Stimulated activated CD8-positive, alpha-beta memory T cell treated with anti-CD3 and anti-CD28 coated beads, Interleukin-7, amount 100 ng/mL, for 4 hours (primary cell): ENCODE results near the gene RAB39B.
"Not testable (repeated sequence)": the region's sequence is repeated elsewhere in the genome, so short reads cannot be mapped to it uniquely, and the experiment has no call there.

Experiments
- DNase-seq, 2 donors: peaks; one replicate each; pipeline ENCODE4 v3.0.0-alpha.2; 2020; ENCODE audit warnings: low read depth in 2 of 2

RAB39B gene

GRCh38 chrX:155263854-155264628 lies at the start of gene RAB39B:
RAB39B (minus strand) TSS chrX:155264491; CDS start chrX:155264288, 203 bp downstream.
- DNase-seq: peak; percentile 50 to 65

- no peak for DNase-seq
Measured at GRCh38 chrX:155313766-155314165, 49.5 kb upstream of the RAB39B start.

DNA sequence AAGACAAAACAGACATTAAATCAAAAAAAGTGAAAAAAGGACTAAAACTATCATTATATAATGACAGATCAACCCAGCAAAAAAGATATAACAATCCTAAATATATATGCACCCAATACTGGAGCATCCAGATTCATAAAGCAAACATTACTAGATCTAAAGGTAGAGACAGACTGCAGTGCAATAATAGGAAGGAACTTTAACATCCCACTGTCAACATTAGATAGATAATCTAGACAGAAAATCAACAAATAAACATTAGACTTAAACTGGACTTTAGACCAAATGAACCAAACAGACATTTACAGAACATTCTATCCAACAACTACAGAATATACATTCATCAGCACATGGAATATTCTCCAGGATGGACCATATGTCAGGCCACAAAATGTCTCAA lies 29.5 kb upstream of the RAB39B start:
- DNase-seq: no peak

- no peak for DNase-seq
Measured at GRCh38 chrX:155279873-155280272, 15.6 kb upstream of the RAB39B start.

- DNase-seq: no peak
Measured at GRCh38 chrX:155270969-155271368, 6.7 kb upstream of the RAB39B start.

DNA sequence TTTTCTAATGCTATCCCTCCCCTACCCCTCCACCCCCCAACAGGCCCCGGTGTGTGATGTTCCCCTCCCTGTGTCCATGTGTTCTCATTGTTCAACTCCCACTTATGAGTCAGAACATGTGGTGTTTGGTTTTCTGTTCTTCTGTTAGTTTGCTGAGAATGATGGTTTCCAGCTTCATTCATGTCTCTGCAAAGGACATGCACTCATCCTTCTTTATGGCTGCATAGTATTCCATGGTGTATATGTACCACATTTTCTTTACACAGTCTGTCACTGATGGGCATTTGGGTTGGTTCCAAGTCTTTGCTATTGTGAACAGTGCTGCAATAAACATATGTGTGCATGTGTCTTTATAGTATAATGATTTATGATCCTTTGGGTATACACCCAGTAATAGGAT lies 3.7 kb upstream of the RAB39B start:
- not testable (repeated sequence) for DNase-seq

DNA sequence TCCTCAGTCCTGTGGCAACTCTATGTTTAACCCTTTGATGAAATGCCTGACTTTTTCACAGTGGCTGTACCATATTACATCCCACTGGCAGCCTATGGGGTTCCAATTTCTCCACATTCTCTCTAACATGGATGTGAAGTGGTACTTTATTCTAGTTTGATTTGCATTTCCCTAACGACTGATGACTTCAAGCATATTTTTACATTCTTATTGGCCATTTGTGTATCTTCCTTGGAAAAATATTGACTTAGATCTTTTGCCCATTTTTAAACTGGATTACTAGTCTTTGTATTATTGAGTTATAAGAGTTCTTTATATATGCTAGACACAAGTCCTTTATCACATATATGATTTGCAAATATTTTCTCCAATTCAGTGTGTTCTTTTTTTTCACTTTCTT lies 2.1 kb upstream of the RAB39B start:
- DNase-seq: no peak

DNA sequence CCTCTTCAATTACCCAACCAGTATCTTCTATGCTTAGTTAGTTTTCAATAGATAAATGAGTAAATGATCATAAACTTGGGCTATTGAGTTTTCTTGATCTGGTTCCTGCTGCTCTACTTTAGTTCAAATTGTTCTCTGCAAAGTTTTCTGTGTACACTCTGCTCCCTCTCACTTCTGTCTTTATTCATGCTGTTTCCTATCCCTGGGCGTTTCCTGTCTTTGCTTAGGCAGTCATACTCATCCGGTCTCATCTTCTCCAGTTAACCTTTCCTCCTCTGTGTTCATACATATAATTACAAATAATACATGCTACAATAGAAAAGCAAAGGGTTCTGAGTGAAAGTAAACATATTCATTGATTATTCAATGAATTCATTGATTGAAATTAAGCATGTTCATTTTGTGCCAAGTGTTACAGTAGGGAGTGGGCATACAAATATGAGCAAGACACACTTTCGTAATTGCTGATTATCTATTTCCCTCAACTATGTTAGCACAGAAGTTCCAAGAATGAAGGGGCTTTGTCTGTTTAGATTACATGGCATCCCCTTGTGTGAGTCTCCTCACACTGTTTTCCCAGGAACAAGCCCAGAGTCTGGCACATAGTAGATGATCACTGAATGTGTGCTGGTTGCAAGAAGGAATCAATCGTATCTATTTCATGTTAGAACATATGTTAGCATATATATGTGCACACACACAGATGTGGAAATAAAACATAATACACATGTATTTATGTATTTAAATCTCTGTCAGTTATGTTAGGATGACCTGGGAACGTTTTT lies 1.1 kb downstream of the RAB39B start:
- DNase-seq: no peak

DNA sequence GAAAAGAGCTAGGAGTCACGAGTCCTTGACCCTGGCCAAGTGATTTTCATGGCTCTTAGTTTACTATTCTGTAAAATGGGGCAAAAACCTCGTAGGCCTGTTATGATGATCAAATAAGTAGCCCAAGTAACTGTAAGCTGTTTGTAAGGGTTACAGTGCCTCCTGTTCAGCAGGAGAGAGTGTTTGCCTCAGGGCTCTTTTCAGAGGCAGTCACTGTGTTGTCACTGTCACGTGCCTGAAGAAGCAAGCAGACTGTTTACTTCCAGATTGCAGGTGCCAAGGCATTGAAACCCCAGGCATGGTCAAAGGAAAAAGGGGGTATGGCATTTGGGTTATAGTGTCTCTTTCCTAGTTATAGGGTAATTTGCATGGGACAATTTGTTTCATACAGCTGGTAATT lies 4.5 kb downstream of the RAB39B start:
- no peak for DNase-seq

DNA sequence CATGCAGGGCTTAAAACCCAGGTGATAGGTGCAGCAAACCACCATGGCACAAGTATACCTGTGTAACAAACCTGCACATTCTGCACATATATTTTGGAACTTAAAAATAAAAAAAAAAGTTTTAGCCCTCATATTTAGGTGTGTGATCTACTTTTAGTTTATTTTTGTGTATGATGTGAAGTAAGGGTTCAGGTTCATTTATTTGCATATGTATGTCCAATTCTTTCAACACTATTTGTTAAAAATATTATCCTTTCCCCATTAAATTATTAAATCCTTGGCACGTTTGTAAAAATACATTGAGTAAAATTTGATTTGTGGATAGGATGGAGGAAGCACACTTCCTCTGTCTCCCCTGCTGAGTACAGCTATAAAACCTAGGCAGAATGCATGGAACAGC lies 12.9 kb downstream of the RAB39B start:
- no peak for DNase-seq

DNA sequence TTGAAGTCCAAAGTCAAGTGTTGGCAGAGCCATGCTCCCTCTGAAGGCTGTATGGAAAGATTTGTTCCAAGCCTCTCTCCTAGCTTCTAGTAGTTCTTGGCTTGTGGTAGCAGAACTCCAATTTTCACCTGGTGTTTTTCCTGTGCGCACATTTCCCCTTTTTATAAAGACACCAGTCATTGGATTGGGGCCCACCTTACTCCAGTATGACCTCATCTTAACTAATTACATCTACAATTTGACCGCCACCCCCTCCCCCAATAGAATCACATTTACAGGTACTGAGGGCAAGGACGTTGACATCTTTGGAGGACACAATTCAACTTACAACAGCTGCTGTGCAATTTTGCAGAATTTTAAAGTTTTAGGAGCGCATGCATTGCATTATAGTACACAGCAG lies 16.8 kb downstream of the RAB39B start:
- no peak for DNase-seq

GRCh38 chrX:155246748-155247147 lies 17.5 kb downstream of the RAB39B start:
- no peak for DNase-seq

DNA sequence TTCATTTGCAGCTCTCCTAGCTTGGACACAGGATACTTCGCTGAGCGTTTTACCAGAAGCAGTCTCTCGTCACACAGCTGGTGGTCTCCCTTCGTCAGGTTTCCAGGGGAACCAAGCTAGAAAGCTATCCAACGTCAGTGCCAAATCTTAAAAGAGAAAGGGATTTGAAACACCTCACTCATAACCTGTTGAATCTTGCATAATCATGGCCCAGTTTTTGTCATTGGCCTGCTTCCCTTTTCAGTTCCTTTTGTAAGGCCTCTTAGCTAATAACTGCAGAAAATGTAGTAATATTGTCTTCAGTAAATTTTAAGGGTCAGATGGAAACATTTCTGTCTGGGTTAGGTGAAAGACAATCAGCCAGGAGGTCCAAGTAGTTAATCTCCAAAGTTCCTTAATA lies 22.0 kb downstream of the RAB39B start:
- no peak for DNase-seq

DNA sequence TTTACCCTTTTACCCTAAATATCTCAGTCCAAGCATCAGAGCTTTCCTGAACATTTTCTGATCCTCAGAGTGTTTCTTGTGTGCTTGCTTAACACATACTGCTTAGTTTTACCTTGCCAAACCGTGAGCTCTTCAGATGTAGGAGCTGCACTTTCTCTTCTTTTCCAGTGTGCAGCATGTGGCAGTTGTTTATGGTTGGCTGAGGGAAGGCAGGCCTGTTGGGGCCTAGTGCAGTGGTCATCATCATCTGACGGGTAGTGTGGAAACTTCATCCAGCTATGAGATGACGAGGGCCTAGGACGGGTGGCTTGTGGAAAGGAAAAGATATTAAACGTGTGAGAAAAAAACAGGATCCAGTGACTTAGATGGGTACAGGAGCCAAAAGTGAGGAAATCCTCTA lies 26.6 kb downstream of the RAB39B start:
- no peak for DNase-seq

DNA sequence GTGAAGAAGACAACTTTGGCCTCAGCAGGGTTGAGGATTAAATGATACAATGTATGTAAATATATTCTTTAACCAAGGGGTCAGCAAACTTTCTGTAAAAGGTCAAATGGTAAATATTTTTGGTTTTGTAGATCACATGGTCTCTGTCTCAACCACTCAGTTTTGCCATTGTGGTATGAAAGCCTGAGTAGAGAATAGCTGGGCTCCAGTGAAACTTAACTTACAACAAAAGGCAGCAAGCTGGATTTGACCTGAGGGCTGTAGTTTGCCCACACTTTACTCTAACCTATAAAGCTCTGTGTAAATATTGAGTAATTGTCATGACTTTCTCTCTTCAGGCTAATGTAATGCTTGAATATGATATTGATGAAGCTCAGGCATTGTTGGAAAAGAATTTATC lies 28.4 kb downstream of the RAB39B start:
- no peak for DNase-seq

DNA sequence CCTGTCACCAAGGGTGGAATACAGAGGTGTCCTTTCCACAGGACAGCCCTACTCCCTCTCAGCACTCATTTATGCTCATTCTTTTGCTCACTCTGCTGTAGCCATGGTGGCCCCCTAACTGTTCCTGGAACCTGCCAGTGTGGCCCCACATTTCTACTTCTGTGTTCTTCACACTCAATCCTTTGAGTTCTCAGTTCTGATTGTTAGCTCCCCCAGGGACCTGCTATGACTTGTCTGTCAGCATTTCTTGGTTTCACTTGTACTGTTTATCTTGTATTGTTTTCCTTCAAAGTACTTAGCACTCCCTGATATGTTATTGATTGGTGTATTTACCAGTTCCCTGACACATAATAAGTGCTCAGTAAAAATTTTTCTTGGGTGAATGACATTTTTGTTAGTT lies 33.1 kb downstream of the RAB39B start:
- no peak for DNase-seq

DNA sequence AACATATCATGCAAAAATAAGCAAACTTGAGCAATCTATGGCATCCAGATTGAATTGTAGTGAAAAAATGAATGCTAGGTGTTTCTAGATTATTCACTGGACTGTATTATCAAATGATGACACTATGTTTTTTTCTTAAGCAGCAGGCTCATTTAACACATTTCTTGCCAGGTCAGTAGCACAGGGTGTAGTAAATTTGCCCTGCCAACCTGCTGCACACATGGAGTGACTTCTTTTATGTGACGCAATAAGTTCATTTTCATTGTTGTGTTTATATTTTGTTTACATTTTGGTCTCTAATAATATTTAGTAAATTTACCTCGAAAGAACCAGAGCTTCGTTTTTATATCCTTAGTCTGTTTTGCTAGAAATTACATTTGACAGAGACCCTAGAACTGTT lies 38.5 kb downstream of the RAB39B start:
- DNase-seq: no peak

DNA sequence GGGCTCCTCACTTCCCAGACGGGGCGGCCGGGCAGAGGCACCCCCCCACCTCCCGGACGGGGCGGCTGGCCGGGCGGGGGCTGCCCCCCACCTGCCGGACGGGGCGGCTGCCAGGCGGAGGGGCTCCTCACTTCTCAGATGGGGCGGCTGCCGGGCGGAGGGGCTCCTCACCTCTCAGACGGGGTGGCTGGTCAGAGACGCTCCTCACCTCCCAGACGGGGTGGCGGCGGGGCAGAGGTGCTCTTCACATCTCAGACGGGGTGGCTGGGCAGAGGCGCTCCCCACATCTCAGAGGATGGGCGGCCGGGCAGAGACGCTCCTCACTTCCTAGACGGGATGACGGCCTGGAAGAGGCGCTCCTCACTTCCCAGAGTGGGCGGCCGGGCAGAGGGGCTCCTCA lies 40.5 kb downstream of the RAB39B start:
- DNase-seq: not testable (repeated sequence)

- DNase-seq: no peak
Measured at GRCh38 chrX:155221351-155221750, 42.9 kb downstream of the RAB39B start.

GRCh38 chrX:155218777-155219176 lies 45.5 kb downstream of the RAB39B start:
- DNase-seq: no peak

- DNase-seq: no peak
Measured at GRCh38 chrX:155216940-155217440, 47.3 kb downstream of the RAB39B start.

DNA sequence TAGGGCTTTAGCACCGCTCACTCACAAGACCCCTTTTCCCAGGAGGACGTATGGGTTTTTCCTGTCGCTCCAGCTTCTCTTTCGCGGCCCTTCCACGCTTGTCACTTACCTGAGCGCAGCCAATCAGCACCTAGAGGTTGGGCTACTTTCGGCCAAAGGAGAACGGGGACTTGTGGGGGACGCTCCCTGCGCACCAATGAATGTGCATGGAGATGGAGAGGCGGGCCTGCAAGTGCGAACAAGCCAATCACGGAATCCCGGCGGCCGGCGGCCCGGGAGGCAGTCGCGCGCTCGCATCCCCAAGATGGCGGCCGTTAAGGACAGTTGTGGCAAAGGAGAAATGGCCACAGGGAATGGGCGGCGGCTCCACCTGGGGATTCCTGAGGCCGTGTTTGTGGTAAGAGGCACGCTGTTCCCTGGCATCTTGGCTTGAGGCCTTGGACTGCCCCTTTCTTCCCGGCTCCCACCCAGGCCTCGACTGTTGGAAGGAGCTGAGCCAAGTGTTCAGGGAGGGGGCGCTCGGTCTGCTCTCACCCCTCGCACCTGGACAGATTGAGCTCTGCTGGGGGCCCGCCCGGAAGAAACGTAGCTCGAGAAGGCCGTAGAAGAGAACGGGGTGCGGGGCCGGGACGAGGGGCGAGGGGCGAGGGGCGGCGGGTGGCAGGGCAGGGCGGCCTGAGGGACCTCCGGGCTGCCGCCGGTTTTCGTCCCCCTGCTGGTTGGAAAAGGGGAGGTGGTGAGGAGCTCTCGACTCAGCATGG lies 47.9 kb downstream of the RAB39B start, which contains the start of gene VBP1:
TSS of gene VBP1 (plus strand) at position 282 of the 761 bp plus-strand sequence. CDS start at position 305, 23 bp downstream.
- DNase-seq: peak; percentile 77 to 80
